ENCODE results near the gene PPARD.

The PPARD gene

GRCh38 chr6:35443341-35444030, 101.1 kb downstream of the PPARD start:
- Mint-ChIP-seq H3K27me3 (no peaks in the 10 kb centered on the region), H3K36me3 (no peaks in the 10 kb centered on the region), H3K27ac (no peak overlapping the region), H3K4me1 (peaks cover 5% of the 10 kb centered on the region), H3K4me3 (no peak overlapping the region), H3K9me3 (no peaks in the 10 kb centered on the region)

- no peaks in the 10 kb centered on the region for H3K27me3 Mint-ChIP-seq
- no peaks in the 10 kb centered on the region for H3K36me3 Mint-ChIP-seq
- no peaks in the 10 kb centered on the region for H3K9me3 Mint-ChIP-seq
- H3K4me1 Mint-ChIP-seq: peaks cover 12% of the 10 kb centered on the region
- no peak overlapping the region for H3K4me3 Mint-ChIP-seq
- H3K27ac Mint-ChIP-seq: no peak overlapping the region
Observed at GRCh38 chr6:35445691-35446090, 103.3 kb downstream of the PPARD start.

- no peak overlapping the region for H3K27ac Mint-ChIP-seq
- H3K36me3 Mint-ChIP-seq: no peaks in the 10 kb centered on the region
- H3K27me3 Mint-ChIP-seq: no peaks in the 10 kb centered on the region
- H3K4me1 Mint-ChIP-seq: peaks cover 29% of the 10 kb centered on the region
- no peaks in the 10 kb centered on the region for H3K9me3 Mint-ChIP-seq
- no peak overlapping the region for H3K4me3 Mint-ChIP-seq
Observed at GRCh38 chr6:35448191-35448590, 105.8 kb downstream of the PPARD start.

GRCh38 chr6:35449287-35449881, 107.0 kb downstream of the PPARD start:
- no peaks in the 10 kb centered on the region for H3K9me3 Mint-ChIP-seq

GRCh38 chr6:35451354-35452182, 109.2 kb downstream of the PPARD start:
- peaks cover 7% of the 10 kb centered on the region for H3K36me3 Mint-ChIP-seq
- H3K27ac Mint-ChIP-seq: peak overlapping the region; percentile 69
- H3K4me3 Mint-ChIP-seq: peak overlapping the region; percentile 83
- peaks cover 37% of the 10 kb centered on the region for H3K4me1 Mint-ChIP-seq
- no peaks in the 10 kb centered on the region for H3K9me3 Mint-ChIP-seq
- no peaks in the 10 kb centered on the region for H3K27me3 Mint-ChIP-seq

More at GRCh38 chr6:35449287-35449881, 107.0 kb downstream of the PPARD start:
- no peaks in the 10 kb centered on the region for H3K27me3 Mint-ChIP-seq
- H3K4me1 Mint-ChIP-seq: peaks cover 38% of the 10 kb centered on the region
- H3K36me3 Mint-ChIP-seq: no peaks in the 10 kb centered on the region
- no peak overlapping the region for H3K4me3 Mint-ChIP-seq
- no peak overlapping the region for H3K27ac Mint-ChIP-seq

GRCh38 chr6:35452183-35453090, 110.1 kb downstream of the PPARD start, which contains the start of gene FANCE:
FANCE (plus strand) TSS chr6:35452338; CDS start chr6:35452546, 208 bp downstream.
- Mint-ChIP-seq H3K4me1 (peaks cover 37% of the 10 kb centered on the region), H3K36me3 (peaks cover 7% of the 10 kb centered on the region), H3K27me3 (no peaks in the 10 kb centered on the region), H3K4me3 (peak within 1 kb of the TSS; percentile 83), H3K27ac (peak within 1 kb of the TSS; percentile 69), H3K9me3 (no peaks in the 10 kb centered on the region)

GRCh38 chr6:35453236-35453635, 110.9 kb downstream of the PPARD start:
- peak overlapping the region; percentile 71 for H3K4me3 Mint-ChIP-seq
- H3K4me1 Mint-ChIP-seq: peaks cover 37% of the 10 kb centered on the region
- H3K27ac Mint-ChIP-seq: no peak overlapping the region
- no peaks in the 10 kb centered on the region for H3K9me3 Mint-ChIP-seq
- no peaks in the 10 kb centered on the region for H3K27me3 Mint-ChIP-seq
- H3K36me3 Mint-ChIP-seq: peaks cover 7% of the 10 kb centered on the region

- Mint-ChIP-seq H3K27me3 (no peaks in the 10 kb centered on the region), H3K36me3 (peaks cover 8% of the 10 kb centered on the region), H3K9me3 (no peaks in the 10 kb centered on the region), H3K27ac (no peak overlapping the region), H3K4me1 (peaks cover 35% of the 10 kb centered on the region), H3K4me3 (peak overlapping the region; percentile 37)
Observed at GRCh38 chr6:35454391-35455110, 112.2 kb downstream of the PPARD start.

GRCh38 chr6:35457907-35458306, 115.5 kb downstream of the PPARD start:
- Mint-ChIP-seq H3K9me3 (no peaks in the 10 kb centered on the region), H3K36me3 (peaks cover 15% of the 10 kb centered on the region), H3K4me3 (no peak overlapping the region), H3K27ac (no peak overlapping the region), H3K4me1 (peaks cover 17% of the 10 kb centered on the region), H3K27me3 (no peaks in the 10 kb centered on the region)

- Mint-ChIP-seq H3K27me3 (no peaks in the 10 kb centered on the region), H3K27ac (no peak overlapping the region), H3K4me1 (no peaks in the 10 kb centered on the region), H3K9me3 (no peaks in the 10 kb centered on the region), H3K4me3 (no peak overlapping the region), H3K36me3 (peaks cover 8% of the 10 kb centered on the region)
Observed at GRCh38 chr6:35461270-35461669, 118.9 kb downstream of the PPARD start.

GRCh38 chr6:35463292-35463691, 120.9 kb downstream of the PPARD start:
- Mint-ChIP-seq H3K27ac (no peak overlapping the region), H3K36me3 (peaks cover 10% of the 10 kb centered on the region), H3K9me3 (no peaks in the 10 kb centered on the region), H3K4me1 (peaks cover 5% of the 10 kb centered on the region), H3K4me3 (no peak overlapping the region), H3K27me3 (no peaks in the 10 kb centered on the region)

GRCh38 chr6:35465646-35466045, 123.3 kb downstream of the PPARD start:
- H3K27me3 Mint-ChIP-seq: no peaks in the 10 kb centered on the region
- peaks cover 8% of the 10 kb centered on the region for H3K4me1 Mint-ChIP-seq
- no peaks in the 10 kb centered on the region for H3K9me3 Mint-ChIP-seq
- no peak overlapping the region for H3K27ac Mint-ChIP-seq
- no peak overlapping the region for H3K4me3 Mint-ChIP-seq
- H3K36me3 Mint-ChIP-seq: peaks cover 21% of the 10 kb centered on the region

GRCh38 chr6:35468181-35468979, 126.0 kb downstream of the PPARD start, which contains the start of gene RPL10A:
RPL10A (plus strand) TSS chr6:35468401; CDS start chr6:35468435, 34 bp downstream.
- peak within 1 kb of the TSS; percentile 97 for H3K4me3 Mint-ChIP-seq
- H3K36me3 Mint-ChIP-seq: peaks cover 21% of the 10 kb centered on the region
- peak within 1 kb of the TSS; percentile 97 for H3K27ac Mint-ChIP-seq
- no peaks in the 10 kb centered on the region for H3K9me3 Mint-ChIP-seq
- peaks cover 25% of the 10 kb centered on the region for H3K4me1 Mint-ChIP-seq
- H3K27me3 Mint-ChIP-seq: no peaks in the 10 kb centered on the region

Data from activated naive CD4-positive, alpha-beta T cell treated with anti-CD3 and anti-CD28 coated beads, Interleukin-2, amount 50 U/mL, for 24 hours (primary cell).